Cardiac muscle cell (in vitro differentiated cells and primary cell): ENCODE measurements around the gene CYTH1. TPM values are rescaled to one million over a fixed set of nuclear protein-coding genes. Genes with fewer than 3 reads are reported as not detected.

Experiments used
- DNase-seq, 2 donors: peaks; one replicate each; pipeline versions ENCODE4 v3.0.0 to v3.0.0-alpha.2; 2010 to 2017; ENCODE audit warnings: low read depth in 1 of 2, low spot score in 1 of 2
- H3K27ac ChIP-seq: fragments of 200-600 bp; sonication (generic); 2 replicates; pipeline ENCODE4 v1.5.1; 2016
- H3K27me3 ChIP-seq: fragments of 200-600 bp; sonication (generic); 2 replicates; pipeline ENCODE4 v1.6.0; 2016; ENCODE audit warnings: control low read depth
- H3K36me3 ChIP-seq: fragments of 200-600 bp; sonication (generic); 2 replicates; pipeline ENCODE4 v1.5.1; 2016; ENCODE audit warnings: control low read depth
- H3K4me1 ChIP-seq: fragments of 200-600 bp; sonication (generic); 2 replicates; pipeline ENCODE4 v1.8.1; 2017; ENCODE audit warnings: low read depth, mild to moderate bottlenecking, mixed run types
- H3K4me3 ChIP-seq: fragments of 200-600 bp; sonication (generic); 2 replicates; pipeline ENCODE4 v1.5.1; 2016; ENCODE audit warnings: mild to moderate bottlenecking
- H3K9me3 ChIP-seq: fragments of 200-600 bp; sonication (generic); 2 replicates; pipeline ENCODE4 v1.5.1; 2017; ENCODE audit warnings: low read depth, mild to moderate bottlenecking, control low read depth
- CTCF ChIP-seq: IDR thresholded peaks from 2 replicates; pipeline ENCODE4 v1.5.1; 2012; ENCODE audit warnings: low read depth, mild to moderate bottlenecking, low read length
- polyA plus RNA-seq: library from polyadenylated mRNA; unstranded; fragments of >200 nt; fragmentation: Nextera tagmentation; extraction: Ambion mirVana; gene quantifications from 2 replicates; pipeline ENCODE4 v1.2.1, GENCODE V29; 2016
- total RNA-seq: library from RNA; depleted of rRNA; stranded (reverse); fragments of >200 nt; gene quantifications from 2 replicates; pipeline ENCODE4 v1.2.3, GENCODE V29; 2016

CYTH1 gene
- total and polyA plus RNA-seq, 2 experiments from 2014 or later, result 21.9 to 39.6 TPM

- Histone ChIP-seq H3K27ac (no peak overlapping the region), H3K4me3 (no peak overlapping the region), H3K27me3 (no peaks in the 10 kb centered on the region), H3K9me3 (no peaks in the 10 kb centered on the region), H3K36me3 (no peaks in the 10 kb centered on the region), H3K4me1 (peaks cover 9% of the 10 kb centered on the region)
- DNase-seq, result no peak
- TF ChIP-seq CTCF, result no peak
These were observed 74.2 kb downstream of the CYTH1 start for GRCh38 chr17:78707923-78708322.

GRCh38 chr17:78707016-78707415 is 75.1 kb downstream of the CYTH1 start:
- Histone ChIP-seq H3K4me1 (peaks cover 9% of the 10 kb centered on the region), H3K27me3 (no peaks in the 10 kb centered on the region), H3K9me3 (no peaks in the 10 kb centered on the region), H3K27ac (no peak overlapping the region), H3K4me3 (no peak overlapping the region), H3K36me3 (peaks cover 1% of the 10 kb centered on the region)
- no peak for TF ChIP-seq CTCF
- DNase-seq, result no peak

GRCh38 chr17:78706271-78706915 is 75.7 kb downstream of the CYTH1 start:
- no peaks in the 10 kb centered on the region for H3K9me3 ChIP-seq
- peaks cover 5% of the 10 kb centered on the region for H3K36me3 ChIP-seq
- DNase-seq, result no peak
- peaks cover 9% of the 10 kb centered on the region for H3K4me1 ChIP-seq
- no peaks in the 10 kb centered on the region for H3K27me3 ChIP-seq
- H3K4me3 ChIP-seq, result no peak overlapping the region
- no peak for TF ChIP-seq CTCF
- no peak overlapping the region for H3K27ac ChIP-seq

GRCh38 chr17:78705071-78705470 is 77.0 kb downstream of the CYTH1 start:
- H3K27ac ChIP-seq, result no peak overlapping the region
- no peak for DNase-seq
- H3K27me3 ChIP-seq, result no peaks in the 10 kb centered on the region
- H3K4me3 ChIP-seq, result no peak overlapping the region
- peaks cover 9% of the 10 kb centered on the region for H3K4me1 ChIP-seq
- H3K36me3 ChIP-seq, result peaks cover 10% of the 10 kb centered on the region
- H3K9me3 ChIP-seq, result no peaks in the 10 kb centered on the region
- TF ChIP-seq CTCF, result no peak

GRCh38 chr17:78704594-78704993 is 77.5 kb downstream of the CYTH1 start:
- no peak for DNase-seq
- no peaks in the 10 kb centered on the region for H3K27me3 ChIP-seq
- H3K27ac ChIP-seq, result no peak overlapping the region
- peaks cover 15% of the 10 kb centered on the region for H3K36me3 ChIP-seq
- H3K4me3 ChIP-seq, result no peak overlapping the region
- no peaks in the 10 kb centered on the region for H3K9me3 ChIP-seq
- peaks cover 9% of the 10 kb centered on the region for H3K4me1 ChIP-seq
- TF ChIP-seq CTCF, result no peak
